ENCODE results near the gene PGAP1.

The PGAP1 gene

DNA sequence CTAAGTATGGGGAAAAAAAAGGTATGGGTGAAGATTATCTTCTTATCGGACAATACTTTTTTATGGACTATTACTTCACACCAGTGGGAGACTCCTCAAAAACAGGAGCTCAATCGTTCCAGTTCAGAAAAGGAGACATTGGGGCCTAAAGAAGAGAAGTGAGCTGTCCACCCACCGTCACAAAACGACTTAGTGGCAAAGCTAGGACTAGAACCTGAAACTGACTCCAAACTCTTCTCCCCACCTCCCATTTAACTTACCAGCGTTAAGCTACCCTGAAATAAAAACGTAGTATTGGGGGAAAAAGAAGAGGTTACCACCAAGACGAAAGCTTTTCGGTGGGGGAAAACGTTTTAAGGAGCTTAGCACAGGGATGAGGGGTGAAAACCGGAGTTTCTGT is 127.5 kb downstream of the PGAP1 start:
- Histone ChIP-seq H3K27ac (ENCODE audit: low read length) (peak overlapping the region; percentile 85), H2AFZ (ENCODE audit: low read depth, low read length) (peak overlapping the region; percentile 84), H3K4me3 (ENCODE audit: low read depth in 1 of 2, low read length in 2 of 2) (peak overlapping the region; percentile 70 to 88), H3K36me3 (ENCODE audit: insufficient read depth, low read length) (peaks cover 23% of the 10 kb centered on the region), H3K9ac (ENCODE audit: low read depth, low read length) (peak overlapping the region; percentile 77), H3K9me3 (ENCODE audit: insufficient read depth, low read length, severe bottlenecking) (no peaks in the 10 kb centered on the region), H3K4me2 (ENCODE audit: insufficient read depth, low read length) (peak overlapping the region; percentile 76), H3K79me2 (ENCODE audit: insufficient read depth, low read length) (peaks cover 42% of the 10 kb centered on the region), H3K4me1 (ENCODE audit: insufficient read depth, low read length) (peaks cover 34% of the 10 kb centered on the region), H4K20me1 (ENCODE audit: insufficient read depth, low read length) (no peaks in the 10 kb centered on the region), H3K27me3 (ENCODE audit: insufficient read depth, low read length, poor library complexity) (no peaks in the 10 kb centered on the region)
- ATAC-seq (ENCODE audit: insufficient read depth, low read depth) (0 out of 3 replicates have a peak, but pooled peaks have one; percentile 1), DNase-seq (no peak)
- TF ChIP-seq EZH2 (IDR thresholded peaks at IDR 0.05; ENCODE audit: borderline replicate concordance, low read depth, low read length, severe bottlenecking), result no peak
- TF ChIP-seq, protein P1, sequence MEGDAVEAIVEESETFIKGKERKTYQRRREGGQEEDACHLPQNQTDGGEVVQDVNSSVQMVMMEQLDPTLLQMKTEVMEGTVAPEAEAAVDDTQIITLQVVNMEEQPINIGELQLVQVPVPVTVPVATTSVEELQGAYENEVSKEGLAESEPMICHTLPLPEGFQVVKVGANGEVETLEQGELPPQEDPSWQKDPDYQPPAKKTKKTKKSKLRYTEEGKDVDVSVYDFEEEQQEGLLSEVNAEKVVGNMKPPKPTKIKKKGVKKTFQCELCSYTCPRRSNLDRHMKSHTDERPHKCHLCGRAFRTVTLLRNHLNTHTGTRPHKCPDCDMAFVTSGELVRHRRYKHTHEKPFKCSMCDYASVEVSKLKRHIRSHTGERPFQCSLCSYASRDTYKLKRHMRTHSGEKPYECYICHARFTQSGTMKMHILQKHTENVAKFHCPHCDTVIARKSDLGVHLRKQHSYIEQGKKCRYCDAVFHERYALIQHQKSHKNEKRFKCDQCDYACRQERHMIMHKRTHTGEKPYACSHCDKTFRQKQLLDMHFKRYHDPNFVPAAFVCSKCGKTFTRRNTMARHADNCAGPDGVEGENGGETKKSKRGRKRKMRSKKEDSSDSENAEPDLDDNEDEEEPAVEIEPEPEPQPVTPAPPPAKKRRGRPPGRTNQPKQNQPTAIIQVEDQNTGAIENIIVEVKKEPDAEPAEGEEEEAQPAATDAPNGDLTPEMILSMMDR (IDR thresholded peaks at IDR 0.05; ENCODE audit: borderline replicate concordance, extremely low read depth, low read length, poor library complexity, severe bottlenecking), result no peak

DNA sequence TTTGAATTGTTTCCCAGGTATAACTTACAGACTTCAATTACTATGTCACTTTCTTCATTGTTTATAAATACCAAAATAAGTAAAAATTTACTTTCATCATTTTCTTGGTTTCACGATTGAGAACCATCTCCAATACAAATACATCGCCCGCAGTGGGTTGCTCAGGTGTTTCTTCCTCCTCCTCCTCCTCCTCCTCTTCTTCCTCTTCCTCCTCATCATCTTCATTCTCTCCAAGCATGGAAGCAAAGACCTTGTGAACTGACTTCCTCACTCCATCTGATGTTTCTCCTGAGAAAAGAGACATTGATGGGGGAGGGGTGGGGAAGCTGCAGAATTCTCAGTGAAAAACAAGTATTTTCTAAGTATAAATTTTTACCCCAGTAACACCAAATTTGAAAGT is 133.6 kb downstream of the PGAP1 start:
- H3K27me3 ChIP-seq (ENCODE audit: insufficient read depth, low read length, poor library complexity), result no peaks in the 10 kb centered on the region
- peaks cover 82% of the 10 kb centered on the region for H3K36me3 ChIP-seq (ENCODE audit: insufficient read depth, low read length)
- TF ChIP-seq EZH2 (IDR thresholded peaks at IDR 0.05; ENCODE audit: borderline replicate concordance, low read depth, low read length, severe bottlenecking), result no peak
- TF ChIP-seq, protein P1 (IDR thresholded peaks at IDR 0.05; ENCODE audit: borderline replicate concordance, extremely low read depth, low read length, poor library complexity, severe bottlenecking), result no peak
- H4K20me1 ChIP-seq (ENCODE audit: insufficient read depth, low read length), result no peaks in the 10 kb centered on the region
- H3K4me2 ChIP-seq (ENCODE audit: insufficient read depth, low read length), result no peak overlapping the region
- no peak overlapping the region for H3K4me3 ChIP-seq (ENCODE audit: low read depth in 1 of 2, low read length in 2 of 2)
- peaks cover 14% of the 10 kb centered on the region for H3K4me1 ChIP-seq (ENCODE audit: insufficient read depth, low read length)
- H3K27ac ChIP-seq (ENCODE audit: low read length), result no peak overlapping the region
- peaks cover 29% of the 10 kb centered on the region for H3K79me2 ChIP-seq (ENCODE audit: insufficient read depth, low read length)
- DNase-seq, result no peak
- ATAC-seq (ENCODE audit: insufficient read depth, low read depth), result no peak
- no peaks in the 10 kb centered on the region for H3K9me3 ChIP-seq (ENCODE audit: insufficient read depth, low read length, severe bottlenecking)
- no peak overlapping the region for H3K9ac ChIP-seq (ENCODE audit: low read depth, low read length)
- no peak overlapping the region for H2AFZ ChIP-seq (ENCODE audit: low read depth, low read length)

DNA sequence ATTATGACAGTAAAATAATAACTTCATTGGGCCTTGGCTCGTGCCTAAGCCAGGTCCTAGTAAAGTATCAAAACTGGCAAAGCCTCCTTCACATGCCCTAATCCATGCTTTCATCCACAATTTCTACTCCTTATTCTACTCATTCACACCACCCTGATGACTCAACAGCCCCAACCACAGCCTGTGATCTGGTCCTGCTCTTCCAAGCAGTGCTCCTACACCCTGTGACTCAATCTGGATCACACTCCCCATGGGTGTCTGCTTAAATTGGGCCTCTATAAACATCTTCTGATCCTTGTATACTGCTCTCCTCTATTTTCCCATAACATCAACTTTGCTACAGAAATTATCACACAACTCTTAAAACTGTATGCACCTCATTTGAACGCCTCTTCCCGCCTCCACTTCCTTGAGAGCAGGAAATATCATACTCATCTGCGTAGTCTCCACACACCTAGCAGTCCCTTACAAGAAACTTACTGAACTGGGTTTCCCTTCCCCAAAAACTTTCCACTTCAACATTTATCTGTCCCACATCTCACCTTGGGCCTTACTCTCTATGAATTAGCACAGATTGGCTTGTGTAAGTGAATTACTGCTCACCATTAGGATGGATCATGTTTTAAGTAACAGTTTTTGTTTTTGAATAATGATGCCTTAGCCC is 142.9 kb downstream of the PGAP1 start:
- no peak overlapping the region for H3K4me2 ChIP-seq (ENCODE audit: insufficient read depth, low read length)
- no peak overlapping the region for H3K27ac ChIP-seq (ENCODE audit: low read length)
- TF ChIP-seq, protein P1 (IDR thresholded peaks at IDR 0.05; ENCODE audit: borderline replicate concordance, extremely low read depth, low read length, poor library complexity, severe bottlenecking), result no peak
- no peak for TF ChIP-seq EZH2 (IDR thresholded peaks at IDR 0.05; ENCODE audit: borderline replicate concordance, low read depth, low read length, severe bottlenecking)
- H3K4me3 ChIP-seq (ENCODE audit: low read depth in 1 of 2, low read length in 2 of 2), result no peak overlapping the region
- DNase-seq (no peak), ATAC-seq (ENCODE audit: insufficient read depth, low read depth) (no peak)
- no peaks in the 10 kb centered on the region for H3K4me1 ChIP-seq (ENCODE audit: insufficient read depth, low read length)
- no peaks in the 10 kb centered on the region for H3K9me3 ChIP-seq (ENCODE audit: insufficient read depth, low read length, severe bottlenecking)
- H3K27me3 ChIP-seq (ENCODE audit: insufficient read depth, low read length, poor library complexity), result no peaks in the 10 kb centered on the region
- H3K36me3 ChIP-seq (ENCODE audit: insufficient read depth, low read length), result peaks cover 95% of the 10 kb centered on the region
- H3K79me2 ChIP-seq (ENCODE audit: insufficient read depth, low read length), result peaks cover 2% of the 10 kb centered on the region; the same call in 1 of the 2 replicates
- no peak overlapping the region for H2AFZ ChIP-seq (ENCODE audit: low read depth, low read length)
- H4K20me1 ChIP-seq (ENCODE audit: insufficient read depth, low read length), result no peaks in the 10 kb centered on the region
- no peak overlapping the region for H3K9ac ChIP-seq (ENCODE audit: low read depth, low read length)

Data from DND-41 (cell line).